ENCODE data around the gene KDM3A. TPM values are rescaled to one million over a fixed set of nuclear protein-coding genes. Genes with fewer than 3 reads are reported as not detected.
A peak's percentile ranks its signal among the peaks of the same experiment; 100 is the strongest.

KDM3A gene
- total RNA-seq, 1 donor from 2014 or later, result 21.9 TPM

DNA sequence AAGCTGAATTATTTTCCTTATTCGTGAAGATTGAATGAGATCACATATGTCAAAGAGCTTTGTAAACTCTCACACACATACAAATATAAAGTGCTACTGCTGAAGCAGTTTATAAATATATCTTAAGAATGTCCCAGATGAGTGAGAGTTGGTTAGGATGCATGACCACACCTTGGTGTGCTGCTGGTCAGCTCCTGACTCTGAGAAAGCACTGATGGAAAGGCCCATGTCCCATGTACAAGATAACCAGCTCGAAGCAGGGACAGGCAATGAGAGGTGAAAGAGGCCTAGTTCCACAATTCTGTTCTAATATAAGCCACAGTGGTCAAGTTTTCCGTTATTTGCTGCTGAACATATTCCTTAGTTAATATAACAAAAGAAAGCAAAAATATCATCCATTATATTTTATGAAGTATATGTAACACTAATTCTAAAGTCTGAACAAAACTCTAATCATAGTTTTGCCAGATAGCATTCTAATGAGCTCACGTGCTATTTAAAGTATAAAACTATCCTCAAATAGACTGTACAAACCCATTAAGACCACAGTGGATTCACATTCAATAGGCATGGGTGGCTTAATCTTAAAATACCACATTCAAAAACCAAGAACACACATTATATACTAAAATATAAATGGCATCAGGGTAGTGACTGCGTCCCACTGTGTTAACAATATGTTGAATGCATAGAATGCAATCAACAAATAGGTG is 72.9 kb downstream of the KDM3A start:
- no peaks in the 10 kb centered on the region for H3K27me3 ChIP-seq (ENCODE audit: control insufficient read depth, insufficient read depth, low read length)
- H3K36me3 ChIP-seq (ENCODE audit: control insufficient read depth, insufficient read depth, low read length), result peaks cover 1% of the 10 kb centered on the region
- DNase-seq (ENCODE audit: low read depth), result no peak
- no peak overlapping the region for H3K4me3 ChIP-seq (ENCODE audit: low read depth, low read length)
- TF ChIP-seq CTCF (IDR thresholded peaks at IDR 0.05; ENCODE audit: insufficient read depth, low read length, poor library complexity, severe bottlenecking), result no peak

DNA sequence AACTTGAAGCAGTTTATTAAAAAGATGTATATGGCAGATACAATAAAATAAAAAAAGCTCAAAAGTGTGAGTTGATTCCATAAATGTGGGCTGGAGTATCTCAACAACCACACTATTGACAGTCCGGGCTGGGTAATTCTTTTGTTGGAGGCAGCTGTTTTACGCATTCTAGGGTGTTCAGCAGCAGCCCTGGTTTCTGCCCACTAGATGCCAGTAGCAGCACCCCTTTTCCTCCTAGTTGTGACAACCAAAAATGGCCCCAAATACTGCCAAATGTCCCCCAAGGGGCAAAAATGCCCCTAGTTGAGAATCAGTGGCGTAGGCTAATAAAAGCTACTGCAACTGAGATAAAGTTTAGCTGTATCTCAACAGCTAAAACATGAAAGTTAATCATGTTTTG is 77.3 kb downstream of the KDM3A start:
- Histone ChIP-seq H3K4me3 (ENCODE audit: low read depth, low read length) (no peak overlapping the region), H3K36me3 (ENCODE audit: control insufficient read depth, insufficient read depth, low read length) (no peaks in the 10 kb centered on the region), H3K27me3 (ENCODE audit: control insufficient read depth, insufficient read depth, low read length) (no peaks in the 10 kb centered on the region)
- peak; percentile 28 for TF ChIP-seq CTCF (IDR thresholded peaks at IDR 0.05; ENCODE audit: insufficient read depth, low read length, poor library complexity, severe bottlenecking)
- DNase-seq (ENCODE audit: low read depth), result no peak

GRCh38 chr2:86519349-86519748 is 78.2 kb downstream of the KDM3A start:
- no peak for DNase-seq (ENCODE audit: low read depth)
- Histone ChIP-seq H3K27me3 (ENCODE audit: control insufficient read depth, insufficient read depth, low read length) (no peaks in the 10 kb centered on the region), H3K4me3 (ENCODE audit: low read depth, low read length) (no peak overlapping the region), H3K36me3 (ENCODE audit: control insufficient read depth, insufficient read depth, low read length) (no peaks in the 10 kb centered on the region)
- no peak for TF ChIP-seq CTCF (IDR thresholded peaks at IDR 0.05; ENCODE audit: insufficient read depth, low read length, poor library complexity, severe bottlenecking)

DNA sequence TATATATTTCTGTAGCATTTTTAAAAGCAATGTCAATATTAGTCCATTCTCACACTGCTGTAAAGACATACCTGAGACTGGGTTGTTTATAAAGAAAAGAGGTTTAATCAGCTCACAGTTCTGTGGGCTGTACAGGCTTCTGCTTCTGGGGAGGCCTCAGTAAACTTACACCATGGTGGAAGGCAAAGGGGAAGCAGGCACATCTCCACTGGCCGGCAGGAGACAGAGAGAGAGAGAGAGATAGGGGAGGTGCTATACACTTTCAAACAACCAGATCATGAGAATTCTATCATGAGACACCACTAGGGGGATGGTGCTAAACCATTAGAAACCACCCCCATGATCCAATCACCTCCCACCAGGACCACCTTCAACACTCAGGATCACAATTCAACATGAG is 79.0 kb downstream of the KDM3A start:
- no peaks in the 10 kb centered on the region for H3K36me3 ChIP-seq (ENCODE audit: control insufficient read depth, insufficient read depth, low read length)
- H3K27me3 ChIP-seq (ENCODE audit: control insufficient read depth, insufficient read depth, low read length), result no peaks in the 10 kb centered on the region
- TF ChIP-seq CTCF (IDR thresholded peaks at IDR 0.05; ENCODE audit: insufficient read depth, low read length, poor library complexity, severe bottlenecking), result no peak
- no peak overlapping the region for H3K4me3 ChIP-seq (ENCODE audit: low read depth, low read length)
- no peak for DNase-seq (ENCODE audit: low read depth)

DNA sequence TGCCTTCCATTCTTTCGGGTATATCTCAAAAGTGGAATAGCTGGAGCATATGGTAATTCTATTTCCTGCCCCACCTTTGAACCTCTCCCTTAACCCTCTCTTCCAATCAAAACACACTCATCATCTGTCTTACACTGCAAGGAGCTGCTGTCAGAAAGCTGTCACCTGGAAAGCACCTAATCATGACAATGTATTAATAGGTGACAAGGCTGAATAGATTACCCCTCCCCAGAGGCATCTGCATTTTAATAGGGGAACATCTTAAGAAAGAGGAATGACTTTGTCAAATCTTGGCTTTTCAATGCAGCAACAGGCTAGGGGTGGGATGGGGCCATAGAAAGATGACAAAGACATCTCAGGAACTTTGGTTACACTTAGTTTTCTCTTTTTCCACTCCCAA is 80.8 kb downstream of the KDM3A start:
- Histone ChIP-seq H3K27me3 (ENCODE audit: control insufficient read depth, insufficient read depth, low read length) (no peaks in the 10 kb centered on the region), H3K4me3 (ENCODE audit: low read depth, low read length) (no peak overlapping the region), H3K36me3 (ENCODE audit: control insufficient read depth, insufficient read depth, low read length) (no peaks in the 10 kb centered on the region)
- no peak for DNase-seq (ENCODE audit: low read depth)
- no peak for TF ChIP-seq CTCF (IDR thresholded peaks at IDR 0.05; ENCODE audit: insufficient read depth, low read length, poor library complexity, severe bottlenecking)

DNA sequence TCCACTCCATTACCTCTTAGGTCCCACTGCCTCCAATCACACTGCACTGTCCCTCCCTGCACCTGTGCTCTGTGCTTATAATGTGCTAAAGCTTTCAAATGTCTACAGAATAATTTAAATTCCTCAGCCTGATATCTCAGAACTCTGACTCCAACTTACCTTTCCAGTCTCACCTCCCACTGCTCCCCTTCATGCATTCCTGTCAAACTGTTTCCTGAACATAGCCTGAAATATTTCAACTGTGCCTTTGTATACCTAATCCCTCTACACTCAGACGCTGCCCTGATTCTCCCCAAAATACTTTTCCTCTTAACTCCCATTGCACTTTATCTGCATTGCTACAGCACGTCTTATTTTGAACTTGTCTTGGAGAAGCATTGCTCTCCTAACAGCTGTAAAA is 81.5 kb downstream of the KDM3A start:
- Histone ChIP-seq H3K27me3 (ENCODE audit: control insufficient read depth, insufficient read depth, low read length) (no peaks in the 10 kb centered on the region), H3K4me3 (ENCODE audit: low read depth, low read length) (no peak overlapping the region), H3K36me3 (ENCODE audit: control insufficient read depth, insufficient read depth, low read length) (no peaks in the 10 kb centered on the region)
- DNase-seq (ENCODE audit: low read depth), result no peak
- TF ChIP-seq CTCF (IDR thresholded peaks at IDR 0.05; ENCODE audit: insufficient read depth, low read length, poor library complexity, severe bottlenecking), result no peak
